Upper lobe of left lung (tissue), 6 donors: ENCODE results near the gene CIAO2B. TPM values are rescaled to one million over a fixed set of nuclear protein-coding genes. Genes with fewer than 3 reads are reported as not detected.
"Not testable (repeated sequence)": the region's sequence is repeated elsewhere in the genome, so short reads cannot be mapped to it uniquely, and the experiment has no call there.

ENCODE experiments used
- ATAC-seq, 2 donors: fragments of 200-7000 bp; cut with Tn5 transposase; one replicate each; pipeline ENCODE4 v1.9.1; 2022; ENCODE audit warnings: mild to moderate bottlenecking in 2 of 2, moderate library complexity in 2 of 2; ENCODE audit not compliant: low FRiP score in 2 of 2
- DNase-seq, 2 donors: peaks; one replicate each; pipeline ENCODE4 v3.0.0-alpha.2; 2019 to 2020
- H3K27ac ChIP-seq, 4 donors: fragments of 200-600 bp; sonication (generic); one replicate each; pipeline ENCODE4 v1.5.1; 2016 to 2019
- H3K27me3 ChIP-seq, 4 donors: fragments of 200-600 bp; sonication (generic); one replicate each; pipeline ENCODE4 v1.5.1; 2017 to 2019
- H3K36me3 ChIP-seq, 4 donors: fragments of 200-600 bp; sonication (generic); one replicate each; pipeline ENCODE4 v1.5.1; 2016 to 2019
- H3K4me1 ChIP-seq, 4 donors: fragments of 200-600 bp; sonication (generic); one replicate each; pipeline ENCODE4 v1.5.1; 2018 to 2019
- H3K4me3 ChIP-seq, 4 donors: fragments of 200-600 bp; sonication (generic); one replicate each; pipeline ENCODE4 v1.5.1; 2017 to 2019; ENCODE audit warnings: mild to moderate bottlenecking in 2 of 4, moderate library complexity in 1 of 4
- H3K9me3 ChIP-seq, 4 donors: fragments of 200-600 bp; sonication (generic); one replicate each; pipeline ENCODE4 v1.5.1; 2018 to 2019
- EP300 ChIP-seq, 4 donors: sonication (generic); formaldehyde crosslinking; IDR thresholded peaks; one replicate each; pipeline ENCODE4 v1.5.1; 2017; ENCODE audit warnings: antibody characterized with exemption in 4 of 4, control low read depth in 2 of 4
- POLR2A ChIP-seq, 4 donors: fragments of 450-650 bp; IDR thresholded peaks; one replicate each; pipeline ENCODE4 v1.5.1; 2016 to 2017; ENCODE audit warnings: antibody characterized with exemption in 4 of 4, mild to moderate bottlenecking in 2 of 4
- POLR2AphosphoS5 ChIP-seq, 2 donors: sonication (generic); formaldehyde crosslinking; IDR thresholded peaks; one replicate each; pipeline ENCODE4 v1.5.1; 2017; ENCODE audit warnings: antibody characterized with exemption in 2 of 2
- WGBS, 2 donors: methylation state at CpG; one replicate each; pipeline ENCODE4 v1.1.5; 2017 to 2018; 5-methylcytosine and 5-hydroxymethylcytosine counted together
- total RNA-seq, 6 donors: library from RNA; depleted of rRNA in 4 of 6; stranded (reverse); fragments of >200 nt in 4 of 6; gene quantifications; one replicate each; pipeline versions ENCODE4 v1.1.0 to v1.2.1, GENCODE V29; 2016 to 2021
- TF ChIP-seq, protein P1 (sequence below), 6 experiments: fragments of 450-650 bp in 4 of 6; fragments of 200-600 bp in 2 of 6; sonication (generic) in 2 of 6; IDR thresholded peaks; one replicate each; pipeline ENCODE4 v1.5.1; 2016 to 2019; ENCODE audit warnings: antibody characterized with exemption in 6 of 6
- donor health status: DM: no; HTN: no; CAD: no; lungs with moderate emphysema.
- donor health status: DM: no; HTN: yes; CAD: no; lungs with severe emphysema.

Gene CIAO2B
- total RNA-seq, 6 donors from 2014 or later = 59.6 to 131 (median 73.2) TPM

DNA sequence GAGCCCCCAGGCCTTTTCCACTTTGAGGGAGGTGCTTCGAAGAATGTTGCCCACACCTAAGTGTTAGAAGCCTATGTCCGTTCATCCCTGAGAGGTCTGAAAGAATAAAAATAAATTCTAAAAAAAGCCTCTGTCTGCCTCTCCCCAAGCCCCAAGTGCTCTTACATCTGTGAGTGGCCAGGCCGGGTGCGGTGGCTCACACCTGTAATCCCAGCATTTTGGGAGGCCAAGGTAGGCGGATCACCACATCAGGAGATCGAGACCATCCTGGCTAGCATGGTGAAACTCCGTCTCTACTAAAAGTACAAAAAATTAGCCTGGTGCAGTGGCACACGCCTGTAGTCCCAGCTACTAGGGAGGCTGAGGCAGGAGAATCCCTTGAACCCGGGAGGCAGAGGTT lies 10.8 kb upstream of the CIAO2B start:
- not testable (repeated sequence) for ATAC-seq, DNase-seq, H3K4me3 ChIP-seq, H3K27me3 ChIP-seq, H3K9me3 ChIP-seq, H3K27ac ChIP-seq
- peak in 1 of 4 donors; percentile 14 for TF ChIP-seq POLR2A (IDR thresholded peaks at IDR 0.05)
- H3K36me3 ChIP-seq = peaks cover 18 to 42% (median 39%) of the 10 kb centered on the region in 4 donors
- H3K4me1 ChIP-seq = peaks cover 14 to 19% (median 17%) of the 10 kb centered on the region in 4 donors
- WGBS, 2 donors = 83 to 92% methylated on average over 9 of the region's 9 CpGs

DNA sequence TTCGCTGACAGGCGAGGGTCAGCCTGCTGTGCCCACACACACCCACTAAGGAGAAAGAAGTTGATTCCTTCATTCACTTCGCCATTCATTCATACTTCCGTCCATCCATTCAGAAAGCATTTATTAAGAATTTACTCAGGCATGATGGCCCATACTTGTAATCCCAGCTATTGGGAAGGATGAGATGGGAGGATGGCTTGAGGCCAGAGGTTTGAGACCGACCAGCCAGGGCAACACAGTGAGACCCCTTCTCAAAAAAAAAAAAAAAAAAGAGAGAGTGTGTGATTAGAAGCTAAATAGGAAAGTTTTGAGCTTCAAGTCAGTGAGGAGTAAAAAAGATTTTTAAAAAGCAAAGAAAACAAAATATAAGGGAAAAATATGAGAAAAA lies 9.8 kb upstream of the CIAO2B start:
- Histone ChIP-seq H3K27ac (no peak overlapping the region), H3K27me3 (peaks cover 0 to 3% (median 0%) of the 10 kb centered on the region in 4 donors), H3K4me1 (peaks cover 12 to 18% (median 16%) of the 10 kb centered on the region in 4 donors), H3K4me3 (no peak overlapping the region), H3K9me3 (no peaks in the 10 kb centered on the region), H3K36me3 (peaks cover 18 to 51% (median 46%) of the 10 kb centered on the region in 4 donors)
- ATAC-seq (no peak), DNase-seq (no peak)
- TF ChIP-seq EP300 (IDR thresholded peaks at IDR 0.05) (no peak), POLR2AphosphoS5 (IDR thresholded peaks at IDR 0.05) (no peak), POLR2A (IDR thresholded peaks at IDR 0.05) (no peak)
- TF ChIP-seq, protein P1, sequence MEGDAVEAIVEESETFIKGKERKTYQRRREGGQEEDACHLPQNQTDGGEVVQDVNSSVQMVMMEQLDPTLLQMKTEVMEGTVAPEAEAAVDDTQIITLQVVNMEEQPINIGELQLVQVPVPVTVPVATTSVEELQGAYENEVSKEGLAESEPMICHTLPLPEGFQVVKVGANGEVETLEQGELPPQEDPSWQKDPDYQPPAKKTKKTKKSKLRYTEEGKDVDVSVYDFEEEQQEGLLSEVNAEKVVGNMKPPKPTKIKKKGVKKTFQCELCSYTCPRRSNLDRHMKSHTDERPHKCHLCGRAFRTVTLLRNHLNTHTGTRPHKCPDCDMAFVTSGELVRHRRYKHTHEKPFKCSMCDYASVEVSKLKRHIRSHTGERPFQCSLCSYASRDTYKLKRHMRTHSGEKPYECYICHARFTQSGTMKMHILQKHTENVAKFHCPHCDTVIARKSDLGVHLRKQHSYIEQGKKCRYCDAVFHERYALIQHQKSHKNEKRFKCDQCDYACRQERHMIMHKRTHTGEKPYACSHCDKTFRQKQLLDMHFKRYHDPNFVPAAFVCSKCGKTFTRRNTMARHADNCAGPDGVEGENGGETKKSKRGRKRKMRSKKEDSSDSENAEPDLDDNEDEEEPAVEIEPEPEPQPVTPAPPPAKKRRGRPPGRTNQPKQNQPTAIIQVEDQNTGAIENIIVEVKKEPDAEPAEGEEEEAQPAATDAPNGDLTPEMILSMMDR (IDR thresholded peaks at IDR 0.05) = no peak
- WGBS, 2 donors = 90 to 99% methylated on average over 5 of the region's 5 CpGs

DNA sequence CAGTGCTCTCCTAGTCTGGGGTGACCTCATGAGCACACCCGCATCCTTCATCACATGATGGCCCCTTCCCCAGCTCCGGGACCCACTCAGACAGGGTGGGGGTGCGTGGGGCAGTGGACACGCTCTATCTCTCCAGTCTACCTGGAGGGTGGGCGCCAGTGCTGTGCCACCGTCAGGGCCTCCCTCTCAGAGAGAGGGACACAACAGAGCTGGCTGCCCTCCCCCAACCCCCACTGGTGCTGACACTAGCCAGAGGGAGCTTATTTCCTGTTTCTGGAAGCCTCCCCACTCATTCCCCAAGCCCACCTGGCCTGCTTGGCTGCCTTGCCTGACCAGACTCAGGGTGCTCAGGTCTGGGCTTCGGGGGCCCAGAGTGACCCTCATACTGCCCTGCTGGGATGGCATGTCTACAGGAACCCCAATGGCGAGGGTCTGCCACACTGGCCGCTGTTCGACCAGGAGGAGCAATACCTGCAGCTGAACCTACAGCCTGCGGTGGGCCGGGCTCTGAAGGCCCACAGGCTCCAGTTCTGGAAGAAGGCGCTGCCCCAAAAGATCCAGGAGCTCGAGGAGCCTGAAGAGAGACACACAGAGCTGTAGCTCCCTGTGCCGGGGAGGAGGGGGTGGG lies 9.3 kb upstream of the CIAO2B start:
- peak in 1 of 2 donors; percentile 51 for DNase-seq
- Histone ChIP-seq H3K9me3 (no peaks in the 10 kb centered on the region), H3K36me3 (peaks cover 18 to 56% (median 46%) of the 10 kb centered on the region in 4 donors), H3K4me3 (no peak overlapping the region), H3K4me1 (peaks cover 9 to 12% (median 11%) of the 10 kb centered on the region in 4 donors), H3K27ac (no peak overlapping the region), H3K27me3 (no peaks in the 10 kb centered on the region)
- no peak for ATAC-seq
- TF ChIP-seq, protein P1 (IDR thresholded peaks at IDR 0.05) = no peak
- TF ChIP-seq POLR2AphosphoS5 (IDR thresholded peaks at IDR 0.05) (no peak), POLR2A (IDR thresholded peaks at IDR 0.05) (no peak), EP300 (IDR thresholded peaks at IDR 0.05) (no peak)
- WGBS, 2 donors = 84 to 94% methylated on average over 3 to 15 of the region's 15 CpGs

DNA sequence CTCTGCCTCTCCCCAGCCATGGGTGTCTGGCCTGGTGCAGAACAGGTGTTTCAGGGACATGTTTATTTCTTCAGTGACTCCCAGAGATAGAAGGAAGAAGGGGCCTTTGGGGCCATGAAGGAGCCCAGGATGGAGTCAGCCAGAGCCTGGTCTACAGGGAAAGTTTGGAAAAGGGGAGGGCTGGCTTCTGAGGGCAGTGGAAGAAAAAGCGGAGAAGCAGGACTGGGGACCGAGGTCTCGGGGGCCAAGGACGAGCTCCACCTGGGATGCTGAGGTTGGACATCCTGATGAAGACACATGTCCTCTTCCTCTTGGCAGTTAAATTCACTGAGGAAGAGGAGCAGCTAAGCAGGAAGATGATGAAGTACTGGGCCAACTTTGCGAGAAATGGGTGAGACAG lies 8.8 kb upstream of the CIAO2B start:
- H3K27me3 ChIP-seq = no peaks in the 10 kb centered on the region
- no peak for ATAC-seq
- H3K4me1 ChIP-seq = peaks cover 7 to 11% (median 8%) of the 10 kb centered on the region in 4 donors
- 65 to 94% methylated on average over 5 of the region's 5 CpGs for WGBS, 2 donors
- DNase-seq = no peak
- no peak overlapping the region for H3K27ac ChIP-seq
- peaks cover 18 to 62% (median 46%) of the 10 kb centered on the region in 4 donors for H3K36me3 ChIP-seq
- H3K9me3 ChIP-seq = no peaks in the 10 kb centered on the region
- no peak for TF ChIP-seq POLR2A (IDR thresholded peaks at IDR 0.05)
- TF ChIP-seq POLR2AphosphoS5 (IDR thresholded peaks at IDR 0.05) = no peak
- no peak for TF ChIP-seq EP300 (IDR thresholded peaks at IDR 0.05)
- TF ChIP-seq, protein P1 (IDR thresholded peaks at IDR 0.05) = no peak
- H3K4me3 ChIP-seq = no peak overlapping the region

DNA sequence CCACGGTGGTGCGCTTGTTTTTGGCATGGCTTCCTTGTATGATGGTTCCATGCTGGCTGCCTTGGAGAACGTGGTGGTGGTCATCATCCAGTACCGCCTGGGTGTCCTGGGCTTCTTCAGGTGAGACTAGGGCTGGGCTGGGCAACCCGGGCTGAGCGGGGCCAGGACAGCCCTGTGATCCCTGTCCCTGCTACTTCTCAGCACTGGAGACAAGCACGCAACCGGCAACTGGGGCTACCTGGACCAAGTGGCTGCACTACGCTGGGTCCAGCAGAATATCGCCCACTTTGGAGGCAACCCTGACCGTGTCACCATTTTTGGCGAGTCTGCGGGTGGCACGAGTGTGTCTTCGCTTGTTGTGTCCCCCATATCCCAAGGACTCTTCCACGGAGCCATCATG lies 6.0 kb upstream of the CIAO2B start:
- DNase-seq (peak in 1 of 2 donors; percentile 61), ATAC-seq (no peak)
- 97% methylated on average over 15 to 16 of the region's 16 CpGs for WGBS, 2 donors
- Histone ChIP-seq H3K4me3 (no peak overlapping the region), H3K4me1 (peaks cover 15 to 34% (median 23%) of the 10 kb centered on the region in 4 donors), H3K27me3 (no peaks in the 10 kb centered on the region), H3K36me3 (peaks cover 18 to 68% (median 49%) of the 10 kb centered on the region in 4 donors), H3K9me3 (no peaks in the 10 kb centered on the region), H3K27ac (no peak overlapping the region)
- TF ChIP-seq POLR2A (IDR thresholded peaks at IDR 0.05) (no peak), POLR2AphosphoS5 (IDR thresholded peaks at IDR 0.05) (no peak), EP300 (IDR thresholded peaks at IDR 0.05) (no peak)
- TF ChIP-seq, protein P1 (IDR thresholded peaks at IDR 0.05) = no peak
